ENCODE results near the gene RABGAP1L.
A peak's percentile ranks its signal among the peaks of the same experiment; 100 is the strongest.
"Not testable (repeated sequence)": the region's sequence is repeated elsewhere in the genome, so short reads cannot be mapped to it uniquely, and the experiment has no call there.

Gene RABGAP1L

DNA sequence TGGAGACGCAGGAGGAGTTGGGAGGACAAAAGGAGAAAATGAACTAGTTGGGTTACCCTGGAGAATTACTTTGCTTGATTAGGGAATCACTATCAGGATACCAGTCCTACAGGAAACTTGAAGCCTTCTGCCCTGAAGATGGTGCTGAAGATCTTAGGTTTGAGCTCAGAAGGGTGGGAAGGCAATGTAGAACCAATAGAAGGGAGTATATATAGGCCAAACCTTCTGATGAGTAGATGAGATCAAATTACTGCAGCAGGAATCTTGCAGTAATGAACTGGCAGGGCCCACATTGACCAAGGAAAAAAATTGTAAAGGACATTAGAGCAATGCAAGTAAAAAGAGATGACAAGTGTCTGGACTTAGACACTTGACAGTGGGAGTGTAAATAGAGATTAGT lies 724.1 kb downstream of the RABGAP1L start:
- no peaks in the 10 kb centered on the region for H3K36me3 ChIP-seq (replicated peaks)
- DNase-seq, result peak; percentile 14
- H3K27me3 ChIP-seq (replicated peaks), result no peaks in the 10 kb centered on the region
- in situ Hi-C loops (cut with HindIII; ENCODE audit: low pct_ligation_motif_present, low sequenced_read_pairs), result no loop called here
- no peak overlapping the region for H3K4me3 ChIP-seq (ENCODE audit: low read depth, low read length)
- TF ChIP-seq, protein P1, sequence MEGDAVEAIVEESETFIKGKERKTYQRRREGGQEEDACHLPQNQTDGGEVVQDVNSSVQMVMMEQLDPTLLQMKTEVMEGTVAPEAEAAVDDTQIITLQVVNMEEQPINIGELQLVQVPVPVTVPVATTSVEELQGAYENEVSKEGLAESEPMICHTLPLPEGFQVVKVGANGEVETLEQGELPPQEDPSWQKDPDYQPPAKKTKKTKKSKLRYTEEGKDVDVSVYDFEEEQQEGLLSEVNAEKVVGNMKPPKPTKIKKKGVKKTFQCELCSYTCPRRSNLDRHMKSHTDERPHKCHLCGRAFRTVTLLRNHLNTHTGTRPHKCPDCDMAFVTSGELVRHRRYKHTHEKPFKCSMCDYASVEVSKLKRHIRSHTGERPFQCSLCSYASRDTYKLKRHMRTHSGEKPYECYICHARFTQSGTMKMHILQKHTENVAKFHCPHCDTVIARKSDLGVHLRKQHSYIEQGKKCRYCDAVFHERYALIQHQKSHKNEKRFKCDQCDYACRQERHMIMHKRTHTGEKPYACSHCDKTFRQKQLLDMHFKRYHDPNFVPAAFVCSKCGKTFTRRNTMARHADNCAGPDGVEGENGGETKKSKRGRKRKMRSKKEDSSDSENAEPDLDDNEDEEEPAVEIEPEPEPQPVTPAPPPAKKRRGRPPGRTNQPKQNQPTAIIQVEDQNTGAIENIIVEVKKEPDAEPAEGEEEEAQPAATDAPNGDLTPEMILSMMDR (IDR thresholded peaks at IDR 0.05; ENCODE audit: low read depth, low read length, missing control alignments), result peak; percentile 40
- no peak overlapping the region for H3K27ac ChIP-seq

GRCh38 chr1:174884038-174884437 lies 724.7 kb downstream of the RABGAP1L start:
- no peak overlapping the region for H3K4me3 ChIP-seq (ENCODE audit: low read depth, low read length)
- H3K27me3 ChIP-seq (replicated peaks), result no peaks in the 10 kb centered on the region
- no peak overlapping the region for H3K27ac ChIP-seq
- in situ Hi-C loops (cut with HindIII; ENCODE audit: low pct_ligation_motif_present, low sequenced_read_pairs), result no loop called here
- no peaks in the 10 kb centered on the region for H3K36me3 ChIP-seq (replicated peaks)
- DNase-seq, result no peak
- TF ChIP-seq, protein P1 (IDR thresholded peaks at IDR 0.05; ENCODE audit: low read depth, low read length, missing control alignments), result no peak

DNA sequence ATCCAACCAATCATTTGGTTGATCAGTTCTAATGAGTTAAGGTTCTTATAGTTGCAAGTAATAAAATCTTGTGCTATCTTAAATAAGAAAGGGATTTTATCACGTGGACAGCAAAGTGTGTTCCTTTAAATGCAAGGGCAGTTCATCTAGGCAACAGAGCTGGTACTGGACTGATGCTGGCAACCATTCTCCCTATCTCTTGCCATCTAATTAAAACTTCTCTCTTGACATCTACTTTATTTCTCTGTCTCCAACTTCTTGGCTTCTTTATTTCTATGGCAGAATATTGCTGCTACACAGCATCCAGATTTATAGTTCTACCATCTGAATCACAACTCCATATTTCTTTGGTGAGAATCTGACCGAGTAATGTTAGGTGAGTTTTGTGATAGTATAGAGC lies 725.2 kb downstream of the RABGAP1L start:
- DNase-seq, result no peak
- Histone ChIP-seq H3K36me3 (replicated peaks) (no peaks in the 10 kb centered on the region), H3K4me3 (ENCODE audit: low read depth, low read length) (no peak overlapping the region), H3K27ac (no peak overlapping the region), H3K27me3 (replicated peaks) (no peaks in the 10 kb centered on the region)
- in situ Hi-C loops (cut with HindIII; ENCODE audit: low pct_ligation_motif_present, low sequenced_read_pairs), result no loop called here
- TF ChIP-seq, protein P1 (IDR thresholded peaks at IDR 0.05; ENCODE audit: low read depth, low read length, missing control alignments), result no peak

DNA sequence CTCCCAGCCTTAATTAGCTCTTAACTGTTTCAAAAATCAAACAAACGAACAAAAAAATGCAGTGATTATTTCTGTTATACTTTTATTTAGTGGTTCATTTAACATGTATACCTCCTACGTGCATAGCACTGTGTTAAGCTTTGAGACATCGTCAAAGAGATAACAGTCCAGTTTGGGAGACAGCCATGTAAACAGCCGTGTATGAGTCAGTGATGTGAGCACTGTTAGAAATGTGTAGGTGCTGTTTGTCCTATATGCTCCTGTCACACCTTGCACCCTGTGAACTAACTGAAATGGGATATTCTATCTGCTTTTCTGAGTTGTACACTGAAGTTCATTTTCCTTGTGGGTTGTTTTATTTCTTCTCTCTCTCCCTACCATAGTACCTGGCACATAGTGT lies 730.7 kb downstream of the RABGAP1L start:
- Histone ChIP-seq H3K27ac (no peak overlapping the region), H3K27me3 (replicated peaks) (no peaks in the 10 kb centered on the region), H3K36me3 (replicated peaks) (no peaks in the 10 kb centered on the region), H3K4me3 (ENCODE audit: low read depth, low read length) (no peak overlapping the region)
- TF ChIP-seq, protein P1 (IDR thresholded peaks at IDR 0.05; ENCODE audit: low read depth, low read length, missing control alignments), result no peak
- in situ Hi-C loops (cut with HindIII; ENCODE audit: low pct_ligation_motif_present, low sequenced_read_pairs), result no loop called here
- no peak for DNase-seq

DNA sequence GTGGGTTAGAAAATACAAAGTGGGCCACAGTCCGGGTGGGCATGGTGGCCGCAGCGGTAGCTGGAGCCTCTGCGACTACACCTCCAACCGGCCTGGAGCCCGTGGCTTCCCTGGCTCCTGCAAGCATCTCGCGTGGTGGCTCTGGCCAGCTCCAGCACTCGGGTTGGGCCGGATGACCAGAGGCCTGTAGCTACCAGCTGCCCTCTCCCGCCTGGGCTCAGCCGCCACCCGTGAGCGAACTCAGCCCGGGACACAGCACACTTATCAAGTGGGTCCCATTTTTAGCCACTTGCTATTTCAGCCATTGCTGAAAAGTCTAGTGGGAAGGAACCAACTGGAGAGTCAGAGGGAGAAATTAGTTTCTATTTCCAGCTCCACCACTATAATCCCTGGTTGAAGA lies 732.7 kb downstream of the RABGAP1L start:
- Histone ChIP-seq H3K27ac (no peak overlapping the region), H3K27me3 (replicated peaks) (no peaks in the 10 kb centered on the region), H3K4me3 (ENCODE audit: low read depth, low read length) (no peak overlapping the region), H3K36me3 (replicated peaks) (no peaks in the 10 kb centered on the region)
- in situ Hi-C loops (cut with HindIII; ENCODE audit: low pct_ligation_motif_present, low sequenced_read_pairs), result no loop called here
- TF ChIP-seq, protein P1 (IDR thresholded peaks at IDR 0.05; ENCODE audit: low read depth, low read length, missing control alignments), result no peak
- DNase-seq, result no peak

GRCh38 chr1:174894117-174894762 lies 734.9 kb downstream of the RABGAP1L start:
- in situ Hi-C loops (cut with HindIII; ENCODE audit: low pct_ligation_motif_present, low sequenced_read_pairs), result no loop called here
- TF ChIP-seq, protein P1 (IDR thresholded peaks at IDR 0.05; ENCODE audit: low read depth, low read length, missing control alignments), result no peak

DNA sequence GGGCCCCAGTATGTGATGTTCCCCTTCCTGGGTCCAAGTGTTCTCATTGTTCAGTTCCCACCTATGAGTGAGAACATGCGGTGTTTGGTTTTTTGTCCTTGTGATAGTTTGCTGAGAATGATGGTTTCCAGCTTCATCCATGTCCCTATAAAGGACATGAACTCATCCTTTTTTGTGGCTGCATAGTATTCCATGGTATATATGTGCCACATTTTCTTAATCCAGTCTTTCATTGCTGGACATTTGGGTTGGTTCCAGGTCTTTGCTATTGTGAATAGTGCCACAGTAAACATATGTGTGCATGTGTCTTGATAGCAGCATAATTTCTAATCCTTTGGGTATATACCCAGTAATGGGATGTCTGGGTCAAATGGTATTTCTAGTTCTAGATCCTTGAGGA lies 736.3 kb downstream of the RABGAP1L start:
- in situ Hi-C loops (cut with HindIII; ENCODE audit: low pct_ligation_motif_present, low sequenced_read_pairs); H3K4me3 ChIP-seq (ENCODE audit: low read depth, low read length); H3K36me3 ChIP-seq (replicated peaks); H3K27ac ChIP-seq; DNase-seq; H3K27me3 ChIP-seq (replicated peaks): not testable (repeated sequence)

More at GRCh38 chr1:174894117-174894762, 734.9 kb downstream of the RABGAP1L start:
- Histone ChIP-seq H3K27ac (no peak overlapping the region), H3K4me3 (ENCODE audit: low read depth, low read length) (no peak overlapping the region), H3K36me3 (replicated peaks) (no peaks in the 10 kb centered on the region), H3K27me3 (replicated peaks) (no peaks in the 10 kb centered on the region)
- no peak for DNase-seq
